GM23248 (cell line): Measurements from ENCODE around the gene SMU1. TPM values are rescaled to one million over a fixed set of nuclear protein-coding genes. Genes with fewer than 3 reads are reported as not detected.

Experiments
- DNase-seq: peaks from one replicate; pipeline ENCODE4 v3.0.0-alpha.2; 2015
- H2AFZ ChIP-seq: fragments of 200-600 bp; sonication (generic); 2 replicates; pipeline ENCODE4 v1.6.1; 2016; ENCODE audit warnings: antibody characterized with exemption
- H3F3A ChIP-seq: fragments of 200-600 bp; sonication (generic); 2 replicates; pipeline ENCODE4 v1.6.1; 2016; ENCODE audit warnings: mild to moderate bottlenecking, antibody characterized with exemption, mixed run types; ENCODE audit not compliant: insufficient read depth
- H3K27ac ChIP-seq: fragments of 200-600 bp; sonication (generic); 2 replicates; pipeline ENCODE4 v1.5.1; 2016; ENCODE audit warnings: mild to moderate bottlenecking
- H3K27me3 ChIP-seq: fragments of 200-600 bp; sonication (generic); replicated peaks from 2 replicates; pipeline ENCODE4 v1.6.1; 2016; ENCODE audit warnings: mild to moderate bottlenecking; ENCODE audit not compliant: insufficient read depth
- H3K36me3 ChIP-seq: fragments of 200-600 bp; sonication (generic); 2 replicates; pipeline ENCODE4 v1.6.1; 2016; ENCODE audit warnings: low read depth, mild to moderate bottlenecking
- H3K4me1 ChIP-seq: fragments of 200-600 bp; sonication (generic); 2 replicates; pipeline ENCODE4 v1.6.1; 2016; ENCODE audit warnings: mild to moderate bottlenecking; ENCODE audit not compliant: insufficient read depth
- H3K4me2 ChIP-seq: fragments of 200-600 bp; sonication (generic); one replicate; pipeline ENCODE4 v1.6.1; 2016; ENCODE audit warnings: mild to moderate bottlenecking; ENCODE audit not compliant: unreplicated experiment
- H3K4me3 ChIP-seq: fragments of 200-600 bp; sonication (generic); 2 replicates; pipeline ENCODE4 v1.5.1; 2016; ENCODE audit warnings: mild to moderate bottlenecking
- H3K79me2 ChIP-seq: fragments of 200-600 bp; sonication (generic); 2 replicates; pipeline ENCODE4 v1.6.1; 2016; ENCODE audit warnings: mild to moderate bottlenecking; ENCODE audit not compliant: insufficient read depth
- H3K9ac ChIP-seq: fragments of 200-600 bp; sonication (generic); 2 replicates; pipeline ENCODE4 v1.6.1; 2016; ENCODE audit warnings: mild to moderate bottlenecking
- H3K9me2 ChIP-seq: fragments of 200-600 bp; sonication (generic); 2 replicates; pipeline ENCODE4 v1.6.1; 2016; ENCODE audit warnings: mixed run types, mild to moderate bottlenecking, moderate library complexity; ENCODE audit not compliant: insufficient read depth
- H3K9me3 ChIP-seq: fragments of 200-600 bp; sonication (generic); one replicate; pipeline ENCODE4 v1.6.1; 2017; ENCODE audit warnings: low read depth
- H4K20me1 ChIP-seq: fragments of 200-600 bp; sonication (generic); 2 replicates; pipeline ENCODE4 v1.6.0; 2016; ENCODE audit not compliant: insufficient read depth
- EZH2 ChIP-seq: fragments of 200-600 bp; sonication (generic); IDR thresholded peaks from 2 replicates; pipeline ENCODE4 v1.6.1; 2018; ENCODE audit warnings: antibody characterized with exemption, mild to moderate bottlenecking; ENCODE audit not compliant: insufficient read depth, poor library complexity, severe bottlenecking
- EZH2phosphoT487 ChIP-seq: fragments of 200-600 bp; sonication (generic); IDR thresholded peaks from 2 replicates; pipeline ENCODE4 v1.6.1; 2018; ENCODE audit warnings: antibody characterized with exemption, moderate library complexity, mild to moderate bottlenecking, low read depth; ENCODE audit not compliant: insufficient read depth
- WGBS, 2 experiments: methylation state at CpG; one replicate each; pipeline ENCODE4 v1.1.6; 2015 to 2017; ENCODE audit warnings: low lambda C conversion rate in 2 of 2, low coverage in 1 of 2; ENCODE audit errors: missing lambda C conversion rate in 2 of 2; 5-methylcytosine and 5-hydroxymethylcytosine counted together
- in situ Hi-C: fragments of 300-500 bp; cut with MboI; formaldehyde crosslinking; loops from 2 replicates; pipeline ENCODE4 v1.15.0; 2020
- polyA plus RNA-seq: library from polyadenylated mRNA; unstranded; fragments of >200 nt; fragmentation: Nextera tagmentation; extraction: Ambion mirVana; gene quantifications from 2 replicates; pipeline ENCODE4 v1.2.1, GENCODE V29; 2016
- total RNA-seq: library from RNA; depleted of rRNA; stranded (reverse); fragments of >200 nt; shearing (Covaris generic); gene quantifications from 2 replicates; pipeline ENCODE4 v1.2.3, GENCODE V29; 2014

Gene SMU1
- total and polyA plus RNA-seq, 2 experiments from 2014 or later, result 18.6 to 26.3 TPM

DNA sequence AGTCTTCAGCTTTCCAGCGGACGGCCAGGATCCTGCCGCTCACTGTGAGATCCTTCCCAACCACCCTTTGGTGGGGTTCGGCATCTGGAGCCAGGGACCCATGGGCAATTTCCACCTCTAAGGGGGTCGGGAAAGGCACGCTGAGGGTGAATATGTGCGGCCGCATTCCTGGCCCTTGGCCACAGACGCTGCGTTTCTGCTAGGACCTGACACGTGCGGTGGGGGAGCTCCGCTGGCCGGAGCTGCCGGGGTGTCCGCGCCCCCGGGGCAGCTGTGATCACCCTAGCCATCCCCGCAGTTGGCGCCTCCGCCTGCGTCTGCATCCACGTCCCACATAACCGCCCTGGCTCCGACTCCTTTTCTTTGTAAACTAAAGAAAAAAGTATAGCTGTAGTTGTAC lies 56.7 kb downstream of the SMU1 start:
- Histone ChIP-seq H3K4me1 (peaks cover 10% of the 10 kb centered on the region), H3K4me2 (no peak overlapping the region), H3K9me3 (no peaks in the 10 kb centered on the region), H3K79me2 (peaks cover 61% of the 10 kb centered on the region), H3K9ac (no peak overlapping the region), H3K27ac (no peak overlapping the region), H3K4me3 (no peak overlapping the region), H3K27me3 (no peaks in the 10 kb centered on the region), H2AFZ (no peak overlapping the region), H3F3A (0 out of 2 replicates have a peak, but pooled peaks cover 7% of the 10 kb centered on the region), H3K36me3 (0 out of 2 replicates have a peak, but pooled peaks cover 3% of the 10 kb centered on the region), H4K20me1 (no peaks in the 10 kb centered on the region), H3K9me2 (no peaks in the 10 kb centered on the region)
- no peak for DNase-seq
- 92% methylated on average over 25 of the region's 25 CpGs for WGBS, 2 experiments
- in situ Hi-C loops, result no loop called here
- no peak for TF ChIP-seq EZH2phosphoT487
- TF ChIP-seq EZH2, result no peak

DNA sequence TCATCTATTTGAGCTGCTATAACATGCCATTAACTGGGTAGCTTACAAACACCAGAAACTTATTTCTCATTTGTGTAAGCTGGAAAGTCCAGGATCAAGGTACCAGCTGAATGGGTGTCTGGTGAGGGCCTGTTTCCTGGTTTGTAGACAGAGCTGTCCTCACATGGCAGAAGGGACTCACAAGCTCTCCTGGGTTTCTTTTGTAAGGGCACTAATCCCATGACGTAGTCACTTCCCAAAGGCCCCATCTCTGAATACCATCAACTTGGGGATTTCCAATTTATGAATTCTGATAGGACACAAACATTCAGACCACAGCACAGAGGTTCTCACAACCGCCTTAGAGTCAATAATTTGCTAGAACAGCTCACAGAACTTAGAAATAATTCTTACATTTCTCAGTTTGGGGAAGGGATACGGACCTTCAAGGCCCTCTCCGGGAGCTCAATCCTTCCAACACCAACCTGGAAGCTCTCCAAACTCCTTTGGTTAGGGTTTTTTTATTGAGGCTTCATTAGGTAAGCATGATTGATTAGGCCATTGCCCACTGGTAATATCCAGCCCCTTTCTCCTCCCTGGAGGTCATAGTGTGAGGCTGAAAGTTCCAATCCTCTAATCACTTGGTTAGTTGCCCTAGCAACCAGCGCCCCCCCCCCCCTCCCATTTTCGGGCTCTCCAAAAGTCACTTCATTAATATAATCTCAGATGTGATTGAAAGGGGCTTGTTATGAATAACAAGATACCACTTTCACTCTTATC lies 59.0 kb downstream of the SMU1 start:
- Histone ChIP-seq H3K9me3 (no peaks in the 10 kb centered on the region), H3K4me1 (no peaks in the 10 kb centered on the region), H4K20me1 (no peaks in the 10 kb centered on the region), H3K9me2 (no peaks in the 10 kb centered on the region), H3K27me3 (no peaks in the 10 kb centered on the region), H3K4me3 (no peak overlapping the region), H3K27ac (no peak overlapping the region), H3K79me2 (peaks cover 42% of the 10 kb centered on the region), H3K36me3 (0 out of 2 replicates have a peak, but pooled peaks cover 3% of the 10 kb centered on the region), H3F3A (0 out of 2 replicates have a peak, but pooled peaks cover 7% of the 10 kb centered on the region), H3K9ac (no peak overlapping the region), H2AFZ (no peak overlapping the region), H3K4me2 (no peak overlapping the region)
- in situ Hi-C loops, result no loop called here
- WGBS, 2 experiments, result 80 to 84% methylated on average over 5 to 6 of the region's 6 CpGs
- no peak for TF ChIP-seq EZH2
- no peak for TF ChIP-seq EZH2phosphoT487
- no peak for DNase-seq

DNA sequence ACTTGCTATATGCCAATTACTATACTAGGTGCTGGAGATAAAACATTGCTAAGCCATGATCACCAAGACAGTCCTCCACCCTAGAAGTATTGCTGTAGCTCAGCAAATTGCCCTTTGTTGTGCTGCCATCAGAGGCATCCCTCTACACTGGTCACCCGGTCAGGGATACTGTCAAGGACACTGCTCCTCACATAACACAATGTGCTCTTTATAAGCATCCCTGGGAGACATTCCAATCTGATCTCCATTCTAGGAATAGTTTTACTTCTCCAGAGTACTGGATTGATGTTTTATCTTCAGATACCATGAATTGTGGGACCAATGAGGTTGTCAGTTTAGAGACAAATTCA lies 61.8 kb downstream of the SMU1 start:
- H2AFZ ChIP-seq, result no peak overlapping the region
- 100% methylated on average over 1 of the region's 1 CpG for WGBS, 2 experiments
- H3K9me2 ChIP-seq, result no peaks in the 10 kb centered on the region
- H3K27me3 ChIP-seq, result no peaks in the 10 kb centered on the region
- H3K9ac ChIP-seq, result no peak overlapping the region
- H3K27ac ChIP-seq, result no peak overlapping the region
- in situ Hi-C loops, result no loop called here
- peaks cover 16% of the 10 kb centered on the region; the same call in 1 of the 2 replicates for H3K79me2 ChIP-seq
- H3K4me1 ChIP-seq, result no peaks in the 10 kb centered on the region
- no peaks in the 10 kb centered on the region for H4K20me1 ChIP-seq
- no peak for TF ChIP-seq EZH2phosphoT487
- TF ChIP-seq EZH2, result no peak
- no peaks in the 10 kb centered on the region for H3K36me3 ChIP-seq
- no peak for DNase-seq
- H3K4me2 ChIP-seq, result no peak overlapping the region
- no peaks in the 10 kb centered on the region for H3K9me3 ChIP-seq
- H3K4me3 ChIP-seq, result no peak overlapping the region
- H3F3A ChIP-seq, result 0 out of 2 replicates have a peak, but pooled peaks cover 7% of the 10 kb centered on the region

- no peak overlapping the region for H2AFZ ChIP-seq
- no peak overlapping the region for H3K9ac ChIP-seq
- TF ChIP-seq EZH2, result no peak
- TF ChIP-seq EZH2phosphoT487, result no peak
- H3K79me2 ChIP-seq, result peaks cover 20% of the 10 kb centered on the region
- WGBS, 2 experiments, result 59 to 61% methylated on average over 2 of the region's 2 CpGs
- no peaks in the 10 kb centered on the region for H3K27me3 ChIP-seq
- H3K4me1 ChIP-seq, result no peaks in the 10 kb centered on the region
- no peak for DNase-seq
- H3F3A ChIP-seq, result 0 out of 2 replicates have a peak, but pooled peaks cover 7% of the 10 kb centered on the region
- H4K20me1 ChIP-seq, result no peaks in the 10 kb centered on the region
- H3K4me3 ChIP-seq, result no peak overlapping the region
- no peak overlapping the region for H3K27ac ChIP-seq
- H3K9me3 ChIP-seq, result no peaks in the 10 kb centered on the region
- no peak overlapping the region for H3K4me2 ChIP-seq
- H3K36me3 ChIP-seq, result no peaks in the 10 kb centered on the region
- in situ Hi-C loops, result no loop called here
- H3K9me2 ChIP-seq, result no peaks in the 10 kb centered on the region
Observed at GRCh38 chr9:33013962-33014664, 62.4 kb downstream of the SMU1 start.
